Tibial nerve (tissue), 4 donors: ENCODE results near the gene IL1R1. TPM values are rescaled to one million over a fixed set of nuclear protein-coding genes. Genes with fewer than 3 reads are reported as not detected.

Source experiments
- DNase-seq, 2 donors: peaks; one replicate each; pipeline ENCODE4 v3.0.0-alpha.2; 2019; ENCODE audit warnings: low spot score in 2 of 2
- H3K27ac ChIP-seq, 4 donors: fragments of 200-600 bp; sonication (generic) in 3 of 4; one replicate each; pipeline ENCODE4 v1.5.1; 2017 to 2019; ENCODE audit warnings: mild to moderate bottlenecking in 1 of 4
- H3K27me3 ChIP-seq, 2 donors: fragments of 200-600 bp; sonication (generic) in 1 of 2; one replicate each; pipeline versions ENCODE4 v1.5.1 to v1.6.0; 2017 to 2019
- H3K36me3 ChIP-seq, 3 donors: fragments of 200-600 bp; sonication (generic); one replicate each; pipeline ENCODE4 v1.5.1; 2018 to 2019
- H3K4me1 ChIP-seq, 4 donors: fragments of 200-600 bp; sonication (generic) in 3 of 4; one replicate each; pipeline ENCODE4 v1.5.1; 2017 to 2019
- H3K4me3 ChIP-seq, 4 donors: fragments of 200-600 bp; sonication (generic) in 3 of 4; one replicate each; pipeline ENCODE4 v1.5.1; 2017 to 2019; ENCODE audit warnings: mild to moderate bottlenecking in 1 of 4, moderate library complexity in 1 of 4
- H3K9me3 ChIP-seq, 4 donors: fragments of 200-600 bp; sonication (generic) in 3 of 4; one replicate each; pipeline ENCODE4 v1.5.1; 2017 to 2019
- EP300 ChIP-seq, 2 donors: sonication (generic); formaldehyde crosslinking; IDR thresholded peaks; one replicate each; pipeline ENCODE4 v1.6.1; 2017; ENCODE audit warnings: antibody characterized with exemption in 2 of 2, mild to moderate bottlenecking in 1 of 2
- POLR2A ChIP-seq, 2 donors: fragments of 450-650 bp; IDR thresholded peaks; one replicate each; pipeline ENCODE4 v1.6.1; 2017; ENCODE audit warnings: antibody characterized with exemption in 2 of 2, mild to moderate bottlenecking in 2 of 2, moderate library complexity in 2 of 2
- WGBS, 2 donors: methylation state at CpG; one replicate each; pipeline ENCODE4 v1.1.5; 2018; 5-methylcytosine and 5-hydroxymethylcytosine counted together
- total RNA-seq, 4 donors: library from RNA; depleted of rRNA; stranded (reverse); fragments of >200 nt; gene quantifications; one replicate each; pipeline ENCODE4 v1.1.0, GENCODE V29; 2016
- TF ChIP-seq, protein P1 (sequence below), 5 experiments: fragments of 200-600 bp in 3 of 5; fragments of 450-650 bp in 2 of 5; sonication (generic) in 3 of 5; IDR thresholded peaks; one replicate each; pipeline ENCODE4 v1.5.1; 2016 to 2019; ENCODE audit warnings: antibody characterized with exemption in 5 of 5, mild to moderate bottlenecking in 3 of 5, moderate library complexity in 2 of 5

The IL1R1 gene
- total RNA-seq, 4 donors from 2014 or later = 29.5 to 81.2 (median 57.4) TPM

DNA sequence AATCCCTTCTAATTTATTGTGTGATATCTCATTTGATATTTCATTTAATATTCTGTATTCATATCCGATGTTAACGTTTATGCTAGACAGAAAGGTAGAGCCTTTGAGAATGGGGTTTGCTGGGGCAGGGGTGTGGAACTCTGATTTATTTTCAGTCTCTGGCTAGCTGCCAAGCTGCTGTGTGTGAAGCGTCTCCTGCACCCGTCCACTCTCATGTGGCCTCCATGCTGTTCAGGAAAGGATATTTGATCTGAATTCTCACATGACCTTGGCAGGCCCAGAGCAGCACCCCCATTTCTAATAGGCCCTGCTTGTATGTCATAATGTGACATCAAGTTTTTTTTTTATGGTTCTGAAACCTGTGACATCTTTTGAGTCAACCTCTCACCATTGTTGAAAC, 1.6 kb downstream of the IL1R1 start:
- WGBS, 2 donors = 64 to 66% methylated on average over 4 of the region's 4 CpGs
- Histone ChIP-seq H3K27me3 (no peaks in the 10 kb centered on the region), H3K9me3 (peaks cover 0 to 59% (median 7%) of the 10 kb centered on the region in 4 donors), H3K4me1 (peaks cover 0 to 12% (median 5%) of the 10 kb centered on the region in 4 donors), H3K27ac (peak overlapping the region in 2 of 4 donors; percentile 72 to 90), H3K36me3 (peaks cover 0 to 17% (median 0%) of the 10 kb centered on the region in 3 donors), H3K4me3 (peak overlapping the region in 2 of 4 donors; percentile 10 to 65)
- TF ChIP-seq, protein P1, sequence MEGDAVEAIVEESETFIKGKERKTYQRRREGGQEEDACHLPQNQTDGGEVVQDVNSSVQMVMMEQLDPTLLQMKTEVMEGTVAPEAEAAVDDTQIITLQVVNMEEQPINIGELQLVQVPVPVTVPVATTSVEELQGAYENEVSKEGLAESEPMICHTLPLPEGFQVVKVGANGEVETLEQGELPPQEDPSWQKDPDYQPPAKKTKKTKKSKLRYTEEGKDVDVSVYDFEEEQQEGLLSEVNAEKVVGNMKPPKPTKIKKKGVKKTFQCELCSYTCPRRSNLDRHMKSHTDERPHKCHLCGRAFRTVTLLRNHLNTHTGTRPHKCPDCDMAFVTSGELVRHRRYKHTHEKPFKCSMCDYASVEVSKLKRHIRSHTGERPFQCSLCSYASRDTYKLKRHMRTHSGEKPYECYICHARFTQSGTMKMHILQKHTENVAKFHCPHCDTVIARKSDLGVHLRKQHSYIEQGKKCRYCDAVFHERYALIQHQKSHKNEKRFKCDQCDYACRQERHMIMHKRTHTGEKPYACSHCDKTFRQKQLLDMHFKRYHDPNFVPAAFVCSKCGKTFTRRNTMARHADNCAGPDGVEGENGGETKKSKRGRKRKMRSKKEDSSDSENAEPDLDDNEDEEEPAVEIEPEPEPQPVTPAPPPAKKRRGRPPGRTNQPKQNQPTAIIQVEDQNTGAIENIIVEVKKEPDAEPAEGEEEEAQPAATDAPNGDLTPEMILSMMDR (IDR thresholded peaks at IDR 0.05) = no peak
- no peak for TF ChIP-seq POLR2A (IDR thresholded peaks at IDR 0.05)
- TF ChIP-seq EP300 (IDR thresholded peaks at IDR 0.05) = peak in 1 of 2 donors; percentile 37
- no peak for DNase-seq

DNA sequence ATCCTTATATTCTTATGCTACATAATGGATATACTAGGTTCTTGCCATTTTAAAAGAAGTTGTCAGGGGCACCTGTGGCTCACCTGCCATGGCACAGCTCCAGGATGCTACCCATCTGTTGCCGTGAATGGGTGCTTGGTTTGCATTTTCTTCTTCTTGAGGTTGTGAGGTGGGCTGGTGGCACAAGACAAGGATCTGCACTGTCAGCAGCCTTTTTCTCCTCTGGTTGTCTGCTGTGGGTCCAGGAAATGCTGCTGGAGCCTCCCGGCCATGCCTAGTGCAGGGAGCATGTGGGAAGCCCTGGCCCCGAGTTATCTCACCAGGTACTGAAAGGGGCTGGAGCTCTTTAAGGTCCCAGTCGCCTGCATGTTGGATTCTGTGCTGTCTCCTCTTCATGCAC, 2.6 kb downstream of the IL1R1 start:
- WGBS, 2 donors = 95 to 100% methylated on average over 3 to 4 of the region's 4 CpGs
- TF ChIP-seq POLR2A (IDR thresholded peaks at IDR 0.05) (no peak), EP300 (IDR thresholded peaks at IDR 0.05) (no peak)
- TF ChIP-seq, protein P1 (IDR thresholded peaks at IDR 0.05) = no peak
- peaks cover 0 to 69% (median 7%) of the 10 kb centered on the region in 4 donors for H3K9me3 ChIP-seq
- peaks cover 0 to 21% (median 0%) of the 10 kb centered on the region in 3 donors for H3K36me3 ChIP-seq
- DNase-seq = no peak
- no peaks in the 10 kb centered on the region for H3K27me3 ChIP-seq
- peaks cover 0 to 12% (median 5%) of the 10 kb centered on the region in 4 donors for H3K4me1 ChIP-seq
- H3K27ac ChIP-seq = no peak overlapping the region
- peak overlapping the region in 1 of 4 donors; percentile 65 for H3K4me3 ChIP-seq

DNA sequence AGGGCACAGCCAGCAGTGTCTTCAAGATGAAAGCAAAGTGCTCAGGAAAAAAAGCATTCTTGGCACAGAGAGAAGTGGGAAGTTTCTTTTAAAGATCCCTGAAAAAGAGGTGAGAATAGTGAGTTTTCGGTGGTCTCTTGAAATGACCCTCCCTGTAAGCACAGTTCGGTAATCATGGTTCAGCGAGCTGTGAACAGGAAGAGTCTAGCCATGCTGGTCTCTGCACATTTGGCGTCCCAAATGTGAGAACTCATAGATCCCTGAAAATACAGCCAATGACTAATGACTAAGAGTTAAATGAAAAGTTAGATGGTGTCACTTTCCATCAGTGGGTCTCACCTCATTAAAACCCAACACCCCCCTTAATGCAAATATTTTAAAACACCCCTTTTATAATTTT, 3.4 kb downstream of the IL1R1 start:
- Histone ChIP-seq H3K36me3 (peaks cover 0 to 21% (median 0%) of the 10 kb centered on the region in 3 donors), H3K4me3 (no peak overlapping the region), H3K9me3 (peaks cover 0 to 70% (median 7%) of the 10 kb centered on the region in 4 donors), H3K4me1 (peaks cover 0 to 12% (median 5%) of the 10 kb centered on the region in 4 donors), H3K27me3 (no peaks in the 10 kb centered on the region), H3K27ac (no peak overlapping the region)
- DNase-seq = no peak
- WGBS, 2 donors = 93% methylated on average over 4 of the region's 4 CpGs
- TF ChIP-seq, protein P1 (IDR thresholded peaks at IDR 0.05) = no peak
- TF ChIP-seq EP300 (IDR thresholded peaks at IDR 0.05) (no peak), POLR2A (IDR thresholded peaks at IDR 0.05) (no peak)

DNA sequence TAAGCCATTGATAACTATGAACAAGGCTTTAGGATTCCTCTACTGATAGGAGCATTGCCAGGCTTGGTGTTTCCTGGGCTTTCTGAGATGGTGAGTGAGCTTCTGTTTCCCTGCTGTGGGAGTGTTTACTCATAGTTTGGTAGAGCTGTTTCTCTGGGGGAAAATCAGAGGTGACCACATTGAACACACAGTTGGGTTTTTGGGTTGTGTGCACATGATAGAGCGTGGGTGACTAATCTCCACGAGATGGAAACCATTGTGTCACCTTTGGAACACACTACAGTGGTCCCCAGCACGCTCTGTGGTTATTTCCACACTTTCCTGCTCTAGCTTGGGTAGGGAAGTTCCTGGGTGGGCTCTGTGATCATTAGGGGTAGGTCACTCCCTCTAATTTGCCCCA, 5.4 kb downstream of the IL1R1 start:
- H3K4me1 ChIP-seq = no peaks in the 10 kb centered on the region
- peak overlapping the region in 2 of 4 donors; percentile 11 to 36 for H3K27ac ChIP-seq
- H3K27me3 ChIP-seq = no peaks in the 10 kb centered on the region
- peak in 1 of 2 donors; percentile 45 for DNase-seq
- H3K9me3 ChIP-seq = peaks cover 0 to 70% (median 7%) of the 10 kb centered on the region in 4 donors
- no peak overlapping the region for H3K4me3 ChIP-seq
- WGBS, 2 donors = 77 to 83% methylated on average over 3 of the region's 3 CpGs
- TF ChIP-seq EP300 (IDR thresholded peaks at IDR 0.05) (peak in 1 of 2 donors; percentile 58), POLR2A (IDR thresholded peaks at IDR 0.05) (no peak)
- H3K36me3 ChIP-seq = peaks cover 0 to 21% (median 0%) of the 10 kb centered on the region in 3 donors

DNA sequence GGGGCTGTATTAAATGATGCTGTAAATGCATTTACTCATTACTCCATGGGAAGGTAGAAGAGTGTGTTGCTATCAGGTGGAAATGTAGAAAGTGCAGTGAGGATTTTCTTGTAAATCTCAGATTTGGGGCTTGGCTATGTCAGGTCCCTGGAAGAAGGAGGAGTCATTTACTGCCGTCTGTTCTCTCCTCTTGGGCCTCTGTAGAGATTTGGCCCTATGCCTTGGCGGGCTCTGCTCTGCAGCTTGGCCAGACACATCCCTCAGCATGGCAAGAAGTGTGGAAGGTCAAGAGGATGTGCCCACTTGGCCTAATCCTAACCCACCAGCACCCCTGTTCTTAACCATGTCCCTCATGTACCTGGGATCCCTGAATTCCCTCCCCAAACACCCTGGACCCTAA, 6.7 kb downstream of the IL1R1 start:
- no peak overlapping the region for H3K4me3 ChIP-seq
- WGBS, 2 donors = 73 to 85% methylated on average over 2 of the region's 2 CpGs
- DNase-seq = no peak
- no peak for TF ChIP-seq POLR2A (IDR thresholded peaks at IDR 0.05)
- TF ChIP-seq, protein P1 (IDR thresholded peaks at IDR 0.05) = no peak
- H3K27me3 ChIP-seq = no peaks in the 10 kb centered on the region
- H3K27ac ChIP-seq = no peak overlapping the region
- peaks cover 0 to 60% (median 7%) of the 10 kb centered on the region in 4 donors for H3K9me3 ChIP-seq
- peaks cover 0 to 26% (median 0%) of the 10 kb centered on the region in 3 donors for H3K36me3 ChIP-seq
- no peaks in the 10 kb centered on the region for H3K4me1 ChIP-seq
